EH (cell line): ENCODE results near the gene PI4KA.
"Not testable (repeated sequence)": the region's sequence is repeated elsewhere in the genome, so short reads cannot be mapped to it uniquely, and the experiment has no call there.

Source experiments
- DNase-seq: peaks from one replicate; pipeline ENCODE4 v3.0.0-alpha.2; 2015; ENCODE audit warnings: low read depth

The PI4KA gene

GRCh38 chr22:20663137-20663828 is 195.3 kb downstream of the PI4KA start:
- no peak for DNase-seq

- not testable (repeated sequence) for DNase-seq
Measured at GRCh38 chr22:20662524-20663036, 196.0 kb downstream of the PI4KA start.

- no peak for DNase-seq
Measured at GRCh38 chr22:20661473-20661872, 197.1 kb downstream of the PI4KA start.

- no peak for DNase-seq
Measured at GRCh38 chr22:20660441-20661054, 198.1 kb downstream of the PI4KA start.

- no peak for DNase-seq
Measured at GRCh38 chr22:20659920-20660319, 198.7 kb downstream of the PI4KA start.

- no peak for DNase-seq
Measured at GRCh38 chr22:20659258-20659657, 199.4 kb downstream of the PI4KA start.

- no peak for DNase-seq
Measured at GRCh38 chr22:20658433-20659222, 200.0 kb downstream of the PI4KA start.

- no peak for DNase-seq
Measured at GRCh38 chr22:20657963-20658362, 200.6 kb downstream of the PI4KA start.
